ENCODE measurements around the gene IGFALS.
A peak's percentile ranks its signal among the peaks of the same experiment; 100 is the strongest.

Gene IGFALS

DNA sequence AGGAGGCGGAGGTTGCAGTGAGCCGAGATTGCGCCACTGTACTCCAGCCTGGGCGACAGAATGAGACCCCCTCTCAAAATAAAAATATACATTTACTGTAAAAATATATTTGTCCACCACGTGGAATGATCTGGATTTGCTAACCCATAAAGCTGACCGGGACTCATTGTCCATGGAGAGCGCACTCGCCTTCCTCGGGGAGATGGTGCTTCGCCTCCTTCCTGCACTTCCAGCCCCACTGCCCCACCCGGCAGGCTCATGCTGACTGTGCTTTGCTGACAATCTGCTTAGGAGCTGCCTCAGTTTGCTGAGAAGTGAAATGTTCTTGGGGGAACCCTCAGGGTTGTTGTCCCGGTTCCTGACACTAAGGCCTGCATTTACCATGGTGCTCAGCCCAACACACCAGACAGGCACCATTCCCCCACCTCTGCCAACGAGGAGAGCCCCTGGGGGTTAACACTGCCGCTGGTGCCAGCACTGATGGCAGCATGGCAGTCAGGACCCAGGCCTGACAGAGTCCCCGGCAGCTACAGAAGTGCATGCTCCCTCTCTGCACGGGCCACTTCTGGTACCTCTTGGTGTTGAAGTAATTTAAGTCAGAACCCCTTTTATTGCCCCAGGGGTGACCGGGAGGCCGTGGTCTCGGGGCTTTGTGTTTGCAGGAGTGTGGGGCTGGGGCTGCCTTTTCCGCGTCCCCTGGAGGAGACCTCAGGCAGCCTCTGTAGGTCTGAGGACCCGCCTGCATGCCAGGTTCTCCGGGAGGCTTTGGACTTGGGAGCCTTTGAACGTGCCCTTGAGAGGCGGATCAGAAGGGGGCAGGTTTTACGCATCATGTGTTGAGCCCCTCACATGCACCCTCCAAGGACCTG is 8.3 kb downstream of the IGFALS start:
- no peak for DNase-seq (ENCODE audit: low read depth)
- TF ChIP-seq, protein P1, sequence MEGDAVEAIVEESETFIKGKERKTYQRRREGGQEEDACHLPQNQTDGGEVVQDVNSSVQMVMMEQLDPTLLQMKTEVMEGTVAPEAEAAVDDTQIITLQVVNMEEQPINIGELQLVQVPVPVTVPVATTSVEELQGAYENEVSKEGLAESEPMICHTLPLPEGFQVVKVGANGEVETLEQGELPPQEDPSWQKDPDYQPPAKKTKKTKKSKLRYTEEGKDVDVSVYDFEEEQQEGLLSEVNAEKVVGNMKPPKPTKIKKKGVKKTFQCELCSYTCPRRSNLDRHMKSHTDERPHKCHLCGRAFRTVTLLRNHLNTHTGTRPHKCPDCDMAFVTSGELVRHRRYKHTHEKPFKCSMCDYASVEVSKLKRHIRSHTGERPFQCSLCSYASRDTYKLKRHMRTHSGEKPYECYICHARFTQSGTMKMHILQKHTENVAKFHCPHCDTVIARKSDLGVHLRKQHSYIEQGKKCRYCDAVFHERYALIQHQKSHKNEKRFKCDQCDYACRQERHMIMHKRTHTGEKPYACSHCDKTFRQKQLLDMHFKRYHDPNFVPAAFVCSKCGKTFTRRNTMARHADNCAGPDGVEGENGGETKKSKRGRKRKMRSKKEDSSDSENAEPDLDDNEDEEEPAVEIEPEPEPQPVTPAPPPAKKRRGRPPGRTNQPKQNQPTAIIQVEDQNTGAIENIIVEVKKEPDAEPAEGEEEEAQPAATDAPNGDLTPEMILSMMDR (IDR thresholded peaks at IDR 0.05; ENCODE audit: insufficient read depth, low read depth, low read length, missing control alignments): no peak
- H3K4me3 ChIP-seq (ENCODE audit: low read depth, low read length): no peak overlapping the region

DNA sequence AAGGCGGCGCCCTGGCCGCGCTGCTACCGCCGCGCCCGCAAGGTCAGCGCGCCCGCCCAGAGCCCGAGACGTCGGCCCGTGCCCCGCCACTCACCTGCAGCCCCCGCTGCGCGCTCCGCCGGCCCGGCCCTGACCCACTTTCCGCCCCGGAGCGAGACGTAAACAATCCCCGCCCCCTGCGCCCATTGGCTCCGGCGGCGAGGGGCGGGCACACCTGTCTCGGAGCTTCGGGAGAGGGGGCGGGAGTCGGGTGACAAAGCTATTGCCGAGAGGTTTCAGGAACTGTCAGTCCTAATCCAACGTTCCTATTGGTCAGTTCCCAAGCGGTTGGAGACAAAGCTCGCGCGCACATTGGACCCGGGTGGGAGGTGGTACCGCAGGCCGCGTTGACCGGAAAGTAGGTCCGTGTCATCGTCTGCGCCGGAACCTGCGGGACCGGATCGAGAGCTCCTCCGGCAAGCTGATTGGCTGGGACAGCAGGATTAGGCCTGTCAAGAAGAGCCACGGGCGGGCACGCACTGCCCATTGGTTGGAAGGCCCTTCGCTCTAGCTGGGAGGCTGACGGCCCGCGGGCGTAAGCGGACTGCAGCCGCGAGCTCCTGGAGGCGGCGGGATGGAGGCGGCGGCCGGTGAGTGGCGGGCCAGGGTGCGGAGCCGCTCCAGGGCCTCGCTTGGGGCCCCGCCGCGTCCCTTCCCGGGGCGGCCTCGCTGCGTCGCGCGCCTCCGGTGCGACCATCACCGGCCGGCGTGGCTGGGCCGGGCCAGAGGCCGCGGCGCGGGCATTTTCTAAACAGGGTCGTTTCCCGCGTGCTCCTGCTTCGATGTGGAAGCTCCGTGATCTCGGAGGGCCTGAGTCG is 10.9 kb downstream of the IGFALS start, which contains the start of the genes NUBP2 and SPSB3:
TSS of gene NUBP2 (plus strand) at position 553 of the 857 bp plus-strand sequence. CDS start at position 614, 61 bp downstream.
TSS of gene SPSB3 (minus strand) at position 164 of the 857 bp plus-strand sequence. CDS start 1,088 bp downstream, outside the sequence.
- peak; percentile 100 for DNase-seq (ENCODE audit: low read depth)
- TF ChIP-seq, protein P1 (IDR thresholded peaks at IDR 0.05; ENCODE audit: insufficient read depth, low read depth, low read length, missing control alignments): no peak
- H3K4me3 ChIP-seq (ENCODE audit: low read depth, low read length): peak within 1 kb of the TSS; percentile 84

DNA sequence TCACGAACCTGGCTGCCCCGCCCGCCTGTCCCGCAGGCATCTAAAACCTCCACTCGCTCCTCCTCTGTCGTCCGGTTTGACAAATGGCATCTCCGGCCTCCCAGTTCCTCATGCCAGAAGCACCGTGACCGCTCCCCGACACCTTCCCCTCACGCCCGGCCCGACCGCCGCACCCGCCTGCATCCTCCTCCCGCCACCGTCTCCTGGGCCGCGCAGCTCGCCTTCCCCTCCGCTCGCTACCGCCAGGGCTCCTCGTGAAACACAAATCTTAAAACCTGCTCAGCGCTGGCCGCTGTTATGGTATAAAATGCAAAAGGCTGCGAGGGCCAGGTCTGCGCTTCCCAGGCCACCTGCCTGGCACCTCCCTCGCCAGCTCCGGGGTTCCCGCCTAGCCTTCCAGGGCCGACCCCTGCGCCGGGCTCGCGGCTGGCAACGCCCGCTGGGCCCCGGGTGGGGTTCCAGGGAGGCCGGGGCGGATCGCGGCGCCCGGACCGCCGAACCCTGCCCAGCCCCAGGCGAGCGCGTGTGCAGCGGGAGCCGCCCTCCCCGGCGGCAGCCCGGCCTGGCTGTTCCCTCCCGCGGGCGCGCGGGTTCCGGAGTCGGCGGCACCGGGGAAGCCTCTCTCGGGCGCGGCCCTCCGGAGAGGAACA is 11.6 kb downstream of the IGFALS start:
- peak; percentile 42 for DNase-seq (ENCODE audit: low read depth)
- peak overlapping the region; percentile 84 for H3K4me3 ChIP-seq (ENCODE audit: low read depth, low read length)
- TF ChIP-seq, protein P1 (IDR thresholded peaks at IDR 0.05; ENCODE audit: insufficient read depth, low read depth, low read length, missing control alignments): peak; percentile 10

DNA sequence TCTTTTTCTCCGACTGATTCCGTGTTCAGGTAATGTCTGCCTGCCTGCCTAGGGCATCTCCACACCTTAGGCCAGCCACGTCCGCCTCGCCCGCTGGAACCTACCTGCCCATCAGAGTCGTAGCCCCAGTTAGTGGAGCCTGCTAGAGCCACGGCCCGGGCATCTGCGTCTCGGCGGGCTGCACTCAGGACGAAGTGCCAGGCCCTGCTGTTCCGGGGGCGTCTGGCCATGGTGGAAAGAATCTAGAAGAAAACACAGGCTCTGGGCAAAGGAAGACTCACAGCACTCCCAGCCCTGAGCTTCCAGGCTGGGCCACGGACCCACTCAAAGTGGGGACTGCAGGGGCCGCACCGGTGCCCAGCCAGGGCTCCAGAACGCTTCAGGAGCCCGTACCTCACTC is 12.3 kb downstream of the IGFALS start:
- TF ChIP-seq, protein P1 (IDR thresholded peaks at IDR 0.05; ENCODE audit: insufficient read depth, low read depth, low read length, missing control alignments): no peak
- peak overlapping the region; percentile 84 for H3K4me3 ChIP-seq (ENCODE audit: low read depth, low read length)
- DNase-seq (ENCODE audit: low read depth): no peak

DNA sequence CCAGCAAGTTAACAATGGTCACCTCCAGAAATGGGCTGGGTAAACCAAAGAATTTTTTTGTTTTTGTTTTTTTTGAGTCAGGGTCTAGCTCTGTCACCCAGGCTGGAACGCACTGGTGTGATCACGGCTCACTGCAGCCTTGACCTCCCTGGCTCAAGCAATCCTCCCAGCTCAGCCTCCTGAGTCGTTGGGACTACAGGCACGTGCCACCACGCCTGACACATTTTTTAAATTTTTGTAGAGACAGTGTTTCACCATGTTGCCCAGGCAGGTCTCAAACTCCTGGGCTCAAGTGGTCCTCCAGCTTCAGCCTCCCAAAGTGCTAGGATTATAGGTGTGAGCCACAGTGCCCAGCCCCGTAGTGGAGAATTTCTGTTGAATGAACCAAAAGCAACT is 12.8 kb downstream of the IGFALS start:
- TF ChIP-seq, protein P1 (IDR thresholded peaks at IDR 0.05; ENCODE audit: insufficient read depth, low read depth, low read length, missing control alignments): no peak
- DNase-seq (ENCODE audit: low read depth): no peak
- H3K4me3 ChIP-seq (ENCODE audit: low read depth, low read length): no peak overlapping the region
